ENCODE data around the gene SLF1.

The SLF1 gene
- total RNA-seq, result 42.7 to 50.0 reads per million in 2 donors

DNA sequence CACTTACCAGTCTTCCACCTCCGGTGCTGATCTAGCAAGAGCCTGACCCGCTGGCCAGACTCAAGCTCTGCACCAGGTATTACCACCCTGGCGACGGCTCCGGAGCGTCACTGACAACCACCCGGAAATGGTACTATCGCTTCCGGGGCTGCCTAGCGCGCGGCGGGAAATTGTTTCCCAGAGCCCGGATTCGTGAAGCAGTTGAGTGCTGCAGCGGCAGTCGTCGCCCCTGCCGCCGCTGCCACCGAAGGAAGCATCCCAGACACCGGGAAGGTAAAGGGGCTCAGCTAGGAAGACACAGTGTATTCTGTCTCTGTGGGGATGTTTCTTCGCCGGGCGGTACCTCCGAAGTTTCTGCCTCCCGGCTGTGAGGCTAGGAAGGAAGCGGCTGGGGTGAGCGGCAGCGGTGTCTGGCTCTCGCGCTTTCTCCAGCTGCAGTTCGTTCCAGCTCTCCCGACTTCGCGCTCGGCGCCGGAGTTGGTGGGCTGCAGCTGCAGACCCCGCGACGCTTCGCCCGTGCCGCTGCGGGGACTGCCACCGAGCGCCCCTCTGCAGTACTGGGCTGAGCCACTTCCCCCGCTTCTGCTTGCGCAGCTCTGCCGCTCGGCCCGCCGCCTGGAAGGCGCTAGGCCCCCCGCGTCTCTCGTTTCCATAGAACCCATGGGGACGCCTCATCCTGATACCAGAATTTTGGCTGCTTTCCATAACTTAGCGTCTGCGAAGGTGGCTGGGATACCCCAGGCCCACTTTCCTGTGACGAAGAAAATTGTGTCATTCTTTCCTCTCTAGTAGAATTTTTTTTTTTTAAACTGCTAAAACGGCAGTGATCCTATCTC, at the start of gene SLF1, which contains the start of gene KIAA0825:
SLF1 (plus strand) TSS at position 177 of the 836 bp plus-strand sequence. CDS start 10,142 bp downstream, outside the sequence.
KIAA0825 (minus strand) TSS at position 112 of the 836 bp plus-strand sequence. CDS start 81,478 bp downstream, outside the sequence.
- DNase-seq, result peak; percentile 67 to 91 (median 78)

DNA sequence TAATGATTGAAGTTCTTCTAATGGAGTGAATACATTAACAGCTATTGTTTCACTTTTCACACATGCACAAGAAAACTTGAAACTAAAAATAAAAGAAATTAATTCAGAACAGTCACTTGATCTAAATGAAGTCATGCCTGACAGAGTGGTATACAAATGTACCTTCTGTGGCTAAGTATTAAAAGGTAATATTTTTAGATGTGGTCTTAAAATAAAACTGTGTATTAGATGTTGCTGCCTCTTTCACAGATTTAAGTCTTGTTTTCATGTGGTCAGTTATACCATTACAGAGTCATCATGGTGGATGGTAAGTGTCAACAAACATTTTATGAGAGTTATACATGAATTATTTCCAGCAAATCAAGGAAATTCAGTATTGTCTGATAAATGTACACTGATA, 47.1 kb upstream of the SLF1 start:
- DNase-seq, result no peak

DNA sequence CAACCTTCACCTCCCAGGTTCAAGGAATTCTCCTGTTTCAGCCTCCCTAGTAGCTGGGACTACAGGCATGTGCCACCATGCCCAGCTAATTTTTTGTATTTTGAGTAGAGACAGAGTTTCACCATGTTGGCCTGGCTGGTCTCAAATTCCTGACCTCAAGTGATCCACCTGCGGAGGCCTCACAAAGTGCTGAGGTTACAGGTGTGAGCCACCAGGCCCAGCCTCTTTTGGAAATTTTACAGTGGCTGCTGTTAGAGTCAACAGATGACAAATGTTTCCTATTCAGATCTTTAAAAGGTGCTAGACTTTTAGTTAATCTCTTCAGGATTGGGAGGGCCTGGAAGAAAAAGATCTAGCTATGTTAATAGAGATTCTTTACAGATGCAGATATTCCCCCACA, 45.1 kb upstream of the SLF1 start:
- DNase-seq, result peak in 1 of 5 experiments; percentile 17

GRCh38 chr5:94575196-94575595, 43.3 kb upstream of the SLF1 start:
- DNase-seq, result peak in 2 of 5 experiments; percentile 24 to 89

DNA sequence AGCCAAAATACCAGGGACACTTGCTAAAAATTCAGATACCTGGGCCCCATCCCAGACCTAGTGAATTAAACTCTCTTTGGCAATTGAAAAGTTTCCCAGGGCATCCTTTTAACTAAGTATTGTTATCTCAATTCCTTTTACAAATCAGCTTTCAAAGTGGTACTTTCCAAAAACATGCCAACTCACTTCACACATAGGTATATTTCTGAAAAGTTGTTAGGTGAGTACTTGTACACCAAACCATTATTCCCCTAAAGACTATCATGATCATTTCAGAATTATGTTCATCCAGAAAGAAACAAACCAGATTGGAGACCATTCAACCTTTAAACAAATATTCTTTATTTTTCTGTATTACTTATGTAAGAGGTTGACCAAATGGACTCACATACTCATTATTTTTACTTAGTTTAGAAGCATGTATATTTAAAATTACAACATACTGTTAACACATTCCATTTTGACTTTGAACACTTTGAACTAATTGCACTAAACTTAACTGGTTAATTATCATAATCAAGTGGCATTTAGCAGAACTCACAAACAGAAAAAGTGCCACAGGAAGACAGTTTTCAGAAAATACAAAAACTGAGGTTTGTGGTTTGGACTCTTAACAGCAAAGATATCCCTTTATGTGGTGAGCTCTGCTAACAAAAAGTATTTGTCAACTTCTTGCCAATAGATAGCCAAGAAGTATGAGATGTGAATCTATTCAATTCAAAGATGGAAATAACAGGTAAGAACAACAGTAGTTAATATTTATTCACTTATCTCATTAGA, 40.8 kb upstream of the SLF1 start:
- DNase-seq, result peak in 2 of 5 experiments; percentile 51 to 92

GRCh38 chr5:94595281-94595840, 23.1 kb upstream of the SLF1 start:
- DNase-seq, result no peak

- DNase-seq, result peak in 1 of 5 experiments; percentile 20
Measured at GRCh38 chr5:94613583-94613982, 4.9 kb upstream of the SLF1 start.

GRCh38 chr5:94614156-94614805, 4.2 kb upstream of the SLF1 start:
- no peak for DNase-seq

- no peak for DNase-seq
Measured at GRCh38 chr5:94615862-94616261, 2.6 kb upstream of the SLF1 start.

- peak in 4 of 5 experiments; percentile 6 to 42 (median 12) for DNase-seq
Measured at GRCh38 chr5:94618029-94618492, 408 bp upstream of the SLF1 start.

DNA sequence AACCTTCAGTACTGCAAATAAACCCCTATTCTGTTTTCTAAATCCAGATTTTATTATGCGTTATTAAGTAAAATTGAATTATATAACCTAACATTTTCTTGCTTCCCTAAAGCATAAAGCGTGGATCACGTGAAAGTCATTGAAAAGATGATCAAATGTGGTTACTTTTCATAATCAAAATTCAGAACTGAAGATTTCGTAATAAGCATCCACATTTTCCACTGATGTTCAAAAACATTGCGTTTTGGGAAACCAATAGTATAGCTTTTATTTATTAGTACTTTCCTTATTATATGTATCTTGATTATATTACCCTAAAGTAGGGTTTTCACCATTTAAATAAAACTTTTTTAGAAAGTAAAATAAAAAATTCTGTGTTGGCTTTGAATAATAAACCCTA, 1.8 kb downstream of the SLF1 start:
- no peak for DNase-seq

DNA sequence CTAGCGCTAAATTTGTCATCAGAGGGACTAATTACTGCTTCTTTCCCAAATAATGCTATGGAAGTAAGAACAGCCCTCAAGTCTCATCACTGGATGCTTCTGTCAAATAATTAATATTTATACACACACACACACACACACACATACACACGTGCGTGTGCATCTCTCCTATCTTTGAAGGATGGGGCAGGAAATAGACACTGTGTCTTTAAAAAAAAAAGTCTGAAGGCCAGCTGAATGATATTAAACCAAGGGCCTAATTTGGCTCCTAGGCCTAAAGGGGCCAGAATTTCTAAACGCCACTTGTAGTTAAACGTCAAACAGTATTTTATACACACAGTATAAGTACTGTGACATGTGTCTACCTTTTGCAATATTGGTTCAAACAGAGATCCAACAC, 3.3 kb downstream of the SLF1 start:
- peak in 1 of 5 experiments; percentile 14 for DNase-seq

DNA sequence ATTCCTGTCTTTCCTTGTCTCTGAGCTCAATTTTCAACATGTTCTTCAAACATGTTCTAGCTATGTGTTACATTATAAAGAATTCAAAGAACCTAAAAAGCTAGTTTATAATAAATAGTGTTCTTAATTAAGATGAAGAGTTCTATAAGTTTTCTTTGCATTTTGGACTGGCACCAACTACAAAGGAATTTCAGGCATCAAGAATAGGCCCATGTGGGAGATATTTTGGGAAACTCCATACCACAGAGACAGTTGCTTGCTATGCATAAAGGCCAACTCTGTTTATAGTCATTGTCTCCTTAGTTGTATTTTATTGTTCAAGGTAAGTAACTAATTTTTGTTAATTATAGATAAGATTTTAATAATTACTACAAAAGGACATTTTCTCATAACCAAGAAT, 4.5 kb downstream of the SLF1 start:
- no peak for DNase-seq

DNA sequence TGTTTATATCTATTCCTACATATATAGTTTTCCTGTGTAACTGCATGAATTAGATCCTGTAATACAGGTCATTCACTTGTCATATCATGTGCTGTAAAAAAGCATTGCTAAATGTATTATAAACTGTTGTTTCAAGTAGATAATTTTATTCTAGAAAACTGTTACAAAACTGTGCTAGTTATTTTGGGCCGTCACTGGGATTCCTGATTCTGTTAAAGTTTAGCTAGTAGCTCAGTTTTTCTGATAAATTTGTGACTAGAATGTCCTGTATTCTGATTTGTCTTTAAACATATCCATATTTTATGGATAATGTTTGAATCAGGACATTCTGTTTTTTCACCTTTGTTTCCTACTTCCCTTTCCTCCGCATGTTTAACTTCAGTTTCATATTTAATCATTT, 5.4 kb downstream of the SLF1 start:
- no peak for DNase-seq

DNA sequence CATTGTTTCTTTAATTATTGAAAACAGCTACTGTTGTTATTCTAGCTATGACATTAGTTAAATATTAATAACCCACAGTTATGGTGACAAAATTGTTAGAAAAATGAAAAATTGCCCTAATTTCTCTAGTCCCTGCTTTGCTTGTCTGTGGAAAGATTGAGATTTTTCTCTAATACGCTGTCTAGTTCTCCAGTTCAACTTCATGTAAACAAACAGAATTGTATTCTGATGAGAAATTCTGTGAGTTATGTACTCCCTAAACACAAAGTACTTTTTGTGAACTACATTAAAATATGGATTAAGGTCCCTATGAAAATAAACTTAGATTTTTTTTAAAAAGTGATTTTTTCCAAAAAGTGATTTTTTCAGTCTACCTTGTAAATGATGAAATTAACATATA, 8.7 kb downstream of the SLF1 start:
- no peak for DNase-seq

GRCh38 chr5:94632024-94632423, 13.6 kb downstream of the SLF1 start:
- DNase-seq, result no peak

GRCh38 chr5:94640176-94640575, 21.7 kb downstream of the SLF1 start:
- DNase-seq, result no peak

DNA sequence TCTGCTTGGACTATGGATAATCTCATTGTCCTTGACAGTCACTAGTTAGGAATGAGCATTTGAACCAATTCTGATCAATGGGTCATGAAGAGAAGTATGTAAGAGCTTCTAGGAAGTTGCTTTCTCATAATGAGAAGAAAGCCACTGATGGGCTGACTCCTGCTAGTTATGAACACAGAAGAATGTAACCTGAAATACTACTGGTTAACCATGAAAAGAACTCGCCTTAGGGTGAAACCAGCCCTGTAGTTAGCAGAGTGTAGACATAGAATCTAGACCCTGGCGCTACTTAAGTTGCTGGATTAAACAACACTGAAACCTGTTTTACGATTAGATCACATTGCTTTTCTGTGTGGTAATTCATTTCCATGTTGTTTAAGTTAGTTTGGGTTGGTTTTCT, 26.6 kb downstream of the SLF1 start:
- DNase-seq, result no peak

- DNase-seq, result no peak
Measured at GRCh38 chr5:94646758-94647157, 28.3 kb downstream of the SLF1 start.

GRCh38 chr5:94649874-94650273, 31.4 kb downstream of the SLF1 start:
- no peak for DNase-seq

- no peak for DNase-seq
Measured at GRCh38 chr5:94658272-94658671, 39.8 kb downstream of the SLF1 start.

DNA sequence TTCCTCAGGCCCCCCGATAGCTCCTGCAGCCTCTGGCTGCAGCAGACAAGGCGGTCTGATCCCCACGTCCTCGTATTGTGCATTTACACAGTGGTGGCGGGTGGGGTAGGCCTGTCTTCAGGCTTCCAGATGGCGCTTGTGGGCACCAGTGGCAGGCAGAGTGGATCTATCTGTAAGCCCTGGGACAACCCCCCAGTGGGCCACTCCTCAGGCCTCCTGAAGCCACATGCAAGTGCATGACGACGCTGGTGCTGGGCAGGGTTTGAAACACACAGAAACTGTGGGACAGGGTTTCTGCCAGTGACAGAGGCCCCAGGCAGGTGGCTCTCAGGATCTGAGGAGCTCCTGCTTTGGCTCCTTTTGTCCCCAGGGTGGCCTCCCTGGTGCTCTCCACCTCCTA, 42.0 kb downstream of the SLF1 start:
- DNase-seq, result no peak

DNA sequence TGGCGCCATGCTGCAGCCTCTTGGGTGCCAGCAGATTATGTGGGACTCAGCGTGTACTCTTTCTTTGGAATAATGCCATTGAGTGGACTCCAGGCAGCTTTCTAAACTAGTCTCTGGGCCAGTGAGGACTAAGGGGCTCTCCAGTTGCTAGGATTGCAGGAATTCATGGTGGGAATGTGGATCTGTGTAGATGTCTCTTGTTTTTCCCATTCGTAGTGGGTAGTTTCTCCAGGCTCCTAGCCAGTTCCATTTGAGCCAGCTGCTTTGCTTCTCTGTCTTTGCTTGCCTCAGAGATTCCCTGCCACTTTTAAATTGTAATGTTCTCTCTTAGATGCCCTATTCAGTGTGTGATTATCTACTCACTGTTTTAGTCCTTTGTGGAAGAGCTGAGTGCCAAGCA, 42.6 kb downstream of the SLF1 start:
- DNase-seq, result no peak

Measured in T-helper 2 cell (primary cell).